Suprapubic skin (tissue), 4 donors: ENCODE data around the gene SPINK5. TPM values are rescaled to one million over a fixed set of nuclear protein-coding genes. Genes with fewer than 3 reads are reported as not detected.

ENCODE experiments used
- DNase-seq, 2 donors: peaks; one replicate each; pipeline ENCODE4 v3.0.0-alpha.2; 2019; ENCODE audit warnings: low spot score in 2 of 2
- H3K27ac ChIP-seq: fragments of 200-600 bp; sonication (generic); one replicate; pipeline ENCODE4 v1.5.1; 2019
- H3K27me3 ChIP-seq: fragments of 200-600 bp; sonication (generic); one replicate; pipeline ENCODE4 v1.5.1; 2019
- H3K36me3 ChIP-seq: fragments of 200-600 bp; sonication (generic); one replicate; pipeline ENCODE4 v1.5.1; 2019
- H3K4me1 ChIP-seq: fragments of 200-600 bp; sonication (generic); one replicate; pipeline ENCODE4 v1.5.1; 2019
- H3K4me3 ChIP-seq: fragments of 200-600 bp; sonication (generic); one replicate; pipeline ENCODE4 v1.5.1; 2019; ENCODE audit warnings: mild to moderate bottlenecking
- H3K9me3 ChIP-seq: fragments of 200-600 bp; sonication (generic); one replicate; pipeline ENCODE4 v1.5.1; 2019
- EP300 ChIP-seq: sonication (generic); formaldehyde crosslinking; IDR thresholded peaks from one replicate; pipeline ENCODE4 v1.6.1; 2017; ENCODE audit warnings: antibody characterized with exemption
- POLR2A ChIP-seq, 2 donors: fragments of 450-650 bp; IDR thresholded peaks; one replicate each; pipeline ENCODE4 v1.6.1; 2017; ENCODE audit warnings: antibody characterized with exemption in 2 of 2, mild to moderate bottlenecking in 2 of 2, moderate library complexity in 2 of 2
- POLR2AphosphoS5 ChIP-seq, 3 donors: sonication (generic); formaldehyde crosslinking; IDR thresholded peaks; one replicate each; pipeline ENCODE4 v1.6.1; 2017; ENCODE audit warnings: antibody characterized with exemption in 3 of 3
- WGBS: methylation state at CpG from one replicate; pipeline ENCODE4 v1.1.5; 2018; 5-methylcytosine and 5-hydroxymethylcytosine counted together
- total RNA-seq, 4 donors: library from RNA; depleted of rRNA; stranded (reverse); fragments of >200 nt; gene quantifications; one replicate each; pipeline ENCODE4 v1.1.0, GENCODE V29; 2016
- TF ChIP-seq, protein P1 (sequence below), 2 donors: fragments of 200-600 bp in 1 of 2; fragments of 450-650 bp in 1 of 2; sonication (generic) in 1 of 2; IDR thresholded peaks; one replicate each; pipeline ENCODE4 v1.5.1; 2016 to 2019; ENCODE audit warnings: antibody characterized with exemption in 2 of 2, mild to moderate bottlenecking in 1 of 2, moderate library complexity in 1 of 2

The SPINK5 gene
- total RNA-seq, 4 donors from 2014 or later = 172 to 373 (median 245) TPM

DNA sequence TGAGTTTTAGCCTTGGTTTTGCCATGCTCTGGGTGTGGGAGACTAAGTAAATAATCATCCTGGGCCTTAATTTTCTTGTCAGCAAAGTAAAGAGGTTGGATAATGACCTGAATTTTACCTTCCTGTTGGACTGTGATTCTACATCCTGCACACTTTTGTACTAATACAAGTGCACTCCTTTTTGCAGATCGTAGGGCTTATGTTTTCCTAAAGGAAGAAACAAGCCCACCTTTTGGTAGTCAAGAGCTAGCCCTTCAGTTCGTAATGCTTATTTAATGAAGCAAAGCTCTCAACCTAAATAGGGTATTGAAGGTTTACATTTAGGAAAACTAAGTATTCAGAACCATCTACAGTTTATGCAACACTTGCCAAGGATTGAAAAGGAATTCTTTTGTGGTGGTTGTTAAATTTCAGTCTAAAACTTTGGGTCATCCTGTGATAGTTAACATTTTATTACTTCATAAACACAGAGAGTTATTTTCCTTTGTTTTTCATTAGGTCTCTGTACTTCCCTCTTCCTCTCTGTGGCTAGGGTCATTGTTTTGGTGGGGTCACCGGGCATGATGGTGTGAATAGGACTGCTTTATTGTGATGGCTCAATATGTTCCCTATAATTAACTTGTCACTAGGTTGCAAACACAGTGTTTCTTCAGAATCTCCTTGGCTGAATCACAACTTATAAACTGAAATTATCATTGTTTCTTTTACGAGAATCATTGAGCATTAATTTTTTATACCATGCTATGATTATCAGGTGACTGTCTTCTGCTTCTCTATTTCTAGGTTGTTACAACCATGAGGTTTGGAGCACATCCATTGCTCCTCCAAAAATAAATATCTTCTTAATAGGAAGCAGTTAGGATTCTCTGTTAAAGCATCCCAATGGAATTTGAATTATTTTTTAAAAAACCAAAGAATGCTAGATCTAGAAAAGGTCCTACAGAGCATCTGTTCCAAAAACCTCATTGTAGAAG, 28.5 kb downstream of the SPINK5 start:
- Histone ChIP-seq H3K27me3 (no peaks in the 10 kb centered on the region), H3K27ac (no peak overlapping the region), H3K4me1 (peaks cover 13% of the 10 kb centered on the region), H3K36me3 (no peaks in the 10 kb centered on the region), H3K4me3 (no peak overlapping the region), H3K9me3 (no peaks in the 10 kb centered on the region)
- TF ChIP-seq EP300 (no peak), POLR2AphosphoS5 (IDR thresholded peaks at IDR 0.05) (no peak), POLR2A (IDR thresholded peaks at IDR 0.05) (no peak)
- TF ChIP-seq, protein P1, sequence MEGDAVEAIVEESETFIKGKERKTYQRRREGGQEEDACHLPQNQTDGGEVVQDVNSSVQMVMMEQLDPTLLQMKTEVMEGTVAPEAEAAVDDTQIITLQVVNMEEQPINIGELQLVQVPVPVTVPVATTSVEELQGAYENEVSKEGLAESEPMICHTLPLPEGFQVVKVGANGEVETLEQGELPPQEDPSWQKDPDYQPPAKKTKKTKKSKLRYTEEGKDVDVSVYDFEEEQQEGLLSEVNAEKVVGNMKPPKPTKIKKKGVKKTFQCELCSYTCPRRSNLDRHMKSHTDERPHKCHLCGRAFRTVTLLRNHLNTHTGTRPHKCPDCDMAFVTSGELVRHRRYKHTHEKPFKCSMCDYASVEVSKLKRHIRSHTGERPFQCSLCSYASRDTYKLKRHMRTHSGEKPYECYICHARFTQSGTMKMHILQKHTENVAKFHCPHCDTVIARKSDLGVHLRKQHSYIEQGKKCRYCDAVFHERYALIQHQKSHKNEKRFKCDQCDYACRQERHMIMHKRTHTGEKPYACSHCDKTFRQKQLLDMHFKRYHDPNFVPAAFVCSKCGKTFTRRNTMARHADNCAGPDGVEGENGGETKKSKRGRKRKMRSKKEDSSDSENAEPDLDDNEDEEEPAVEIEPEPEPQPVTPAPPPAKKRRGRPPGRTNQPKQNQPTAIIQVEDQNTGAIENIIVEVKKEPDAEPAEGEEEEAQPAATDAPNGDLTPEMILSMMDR (IDR thresholded peaks at IDR 0.05) = no peak
- WGBS = 44% methylated on average over 4 of the region's 4 CpGs
- no peak for DNase-seq

DNA sequence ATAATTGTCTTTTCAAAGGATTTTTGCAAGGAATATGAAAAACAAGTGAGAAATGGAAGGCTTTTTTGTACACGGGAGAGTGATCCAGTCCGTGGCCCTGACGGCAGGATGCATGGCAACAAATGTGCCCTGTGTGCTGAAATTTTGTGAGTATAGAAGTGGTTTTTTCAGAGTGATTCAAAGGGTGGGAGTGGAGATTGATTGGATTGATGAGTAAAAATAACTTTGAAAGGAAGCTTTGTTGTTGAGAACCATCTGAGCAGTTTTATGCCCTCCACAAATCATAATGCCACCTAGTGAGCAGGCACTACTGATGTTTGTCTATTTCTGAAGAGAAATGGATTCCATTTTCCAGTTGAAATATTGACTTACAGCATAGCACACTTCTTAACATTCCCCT, 30.6 kb downstream of the SPINK5 start:
- peak overlapping the region; percentile 10 for H3K4me3 ChIP-seq

DNA sequence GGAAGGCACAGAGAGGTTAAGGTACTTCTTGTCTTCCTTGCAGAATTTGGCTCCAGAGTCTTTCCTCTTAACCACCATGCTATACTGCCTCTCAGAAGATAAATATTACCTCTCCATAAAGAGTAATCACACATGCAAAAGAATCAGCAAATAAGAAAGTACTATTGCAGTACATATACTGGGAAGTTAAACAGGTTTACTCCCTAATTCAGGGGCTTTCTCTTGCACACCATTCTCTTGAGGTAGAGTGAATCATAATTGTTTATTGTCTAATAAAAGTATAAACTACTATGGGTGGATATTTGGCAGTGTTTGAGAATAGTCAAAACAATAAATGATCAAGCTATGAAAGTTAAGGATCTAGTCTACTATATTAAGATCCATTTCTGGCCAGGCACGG, 40.4 kb downstream of the SPINK5 start:
- TF ChIP-seq POLR2A (IDR thresholded peaks at IDR 0.05) = no peak
- TF ChIP-seq, protein P1 (IDR thresholded peaks at IDR 0.05) = no peak
- TF ChIP-seq POLR2AphosphoS5 (IDR thresholded peaks at IDR 0.05) = no peak
- TF ChIP-seq EP300 = no peak
- no peaks in the 10 kb centered on the region for H3K9me3 ChIP-seq
- no peak overlapping the region for H3K27ac ChIP-seq
- H3K27me3 ChIP-seq = no peaks in the 10 kb centered on the region
- no peak for DNase-seq
- no peaks in the 10 kb centered on the region for H3K36me3 ChIP-seq
- no peaks in the 10 kb centered on the region for H3K4me1 ChIP-seq
- H3K4me3 ChIP-seq = no peak overlapping the region
- WGBS = 80% methylated on average over 1 of the region's 1 CpG

More for the DNA sequence above, 30.6 kb downstream of the SPINK5 start:
- TF ChIP-seq POLR2AphosphoS5 (IDR thresholded peaks at IDR 0.05) (no peak), EP300 (no peak), POLR2A (IDR thresholded peaks at IDR 0.05) (no peak)
- TF ChIP-seq, protein P1 (IDR thresholded peaks at IDR 0.05) = no peak
- 49% methylated on average over 3 of the region's 3 CpGs for WGBS
- Histone ChIP-seq H3K4me1 (peaks cover 13% of the 10 kb centered on the region), H3K9me3 (no peaks in the 10 kb centered on the region), H3K27me3 (no peaks in the 10 kb centered on the region), H3K36me3 (no peaks in the 10 kb centered on the region), H3K27ac (no peak overlapping the region)
- DNase-seq = no peak

GRCh38 chr5:148107608-148108007, 43.8 kb downstream of the SPINK5 start:
- Histone ChIP-seq H3K36me3 (no peaks in the 10 kb centered on the region), H3K27ac (no peak overlapping the region), H3K27me3 (no peaks in the 10 kb centered on the region), H3K4me3 (no peak overlapping the region), H3K4me1 (no peaks in the 10 kb centered on the region), H3K9me3 (no peaks in the 10 kb centered on the region)
- no peak for DNase-seq
- TF ChIP-seq EP300 (no peak), POLR2AphosphoS5 (IDR thresholded peaks at IDR 0.05) (no peak), POLR2A (IDR thresholded peaks at IDR 0.05) (no peak)
- TF ChIP-seq, protein P1 (IDR thresholded peaks at IDR 0.05) = no peak
- 34% methylated on average over 3 of the region's 3 CpGs for WGBS

DNA sequence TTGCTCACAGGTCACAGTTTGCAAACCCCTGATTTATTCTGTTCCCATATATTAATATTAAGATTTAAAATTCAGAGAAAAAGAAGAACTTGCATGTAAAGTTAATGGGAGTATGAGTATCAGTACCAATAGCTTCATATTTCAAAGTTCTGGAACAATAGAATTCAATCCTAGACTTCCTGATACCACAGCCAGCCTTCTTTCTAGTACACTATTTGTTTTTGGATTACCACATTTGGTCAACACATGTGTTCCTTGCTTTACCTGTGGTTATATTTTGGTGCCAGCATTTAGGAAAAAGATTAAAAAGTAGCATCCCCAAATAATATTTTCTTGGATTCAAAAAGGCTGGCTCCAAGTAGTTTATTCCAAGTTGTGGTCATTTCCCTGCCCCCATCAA, 49.5 kb downstream of the SPINK5 start:
- H3K36me3 ChIP-seq = peaks cover 5% of the 10 kb centered on the region
- no peak for TF ChIP-seq EP300
- no peak for TF ChIP-seq POLR2A (IDR thresholded peaks at IDR 0.05)
- no peak for TF ChIP-seq POLR2AphosphoS5 (IDR thresholded peaks at IDR 0.05)
- TF ChIP-seq, protein P1 (IDR thresholded peaks at IDR 0.05) = no peak
- H3K4me3 ChIP-seq = no peak overlapping the region
- no peak for DNase-seq
- no peak overlapping the region for H3K27ac ChIP-seq
- H3K9me3 ChIP-seq = no peaks in the 10 kb centered on the region
- H3K27me3 ChIP-seq = no peaks in the 10 kb centered on the region
- no peaks in the 10 kb centered on the region for H3K4me1 ChIP-seq
